ENCODE results near the gene RBM6.

- no peak for TF ChIP-seq CTCF (conservative IDR thresholded peaks at IDR 0.05; ENCODE audit: low read depth in 2 of 2)
- TF ChIP-seq EZH2 (IDR thresholded peaks at IDR 0.05; ENCODE audit: low read depth, unreplicated experiment), result no peak
- TF ChIP-seq NANOG (IDR thresholded peaks at IDR 0.05; ENCODE audit: borderline replicate concordance), result no peak
- TF ChIP-seq, protein P1, sequence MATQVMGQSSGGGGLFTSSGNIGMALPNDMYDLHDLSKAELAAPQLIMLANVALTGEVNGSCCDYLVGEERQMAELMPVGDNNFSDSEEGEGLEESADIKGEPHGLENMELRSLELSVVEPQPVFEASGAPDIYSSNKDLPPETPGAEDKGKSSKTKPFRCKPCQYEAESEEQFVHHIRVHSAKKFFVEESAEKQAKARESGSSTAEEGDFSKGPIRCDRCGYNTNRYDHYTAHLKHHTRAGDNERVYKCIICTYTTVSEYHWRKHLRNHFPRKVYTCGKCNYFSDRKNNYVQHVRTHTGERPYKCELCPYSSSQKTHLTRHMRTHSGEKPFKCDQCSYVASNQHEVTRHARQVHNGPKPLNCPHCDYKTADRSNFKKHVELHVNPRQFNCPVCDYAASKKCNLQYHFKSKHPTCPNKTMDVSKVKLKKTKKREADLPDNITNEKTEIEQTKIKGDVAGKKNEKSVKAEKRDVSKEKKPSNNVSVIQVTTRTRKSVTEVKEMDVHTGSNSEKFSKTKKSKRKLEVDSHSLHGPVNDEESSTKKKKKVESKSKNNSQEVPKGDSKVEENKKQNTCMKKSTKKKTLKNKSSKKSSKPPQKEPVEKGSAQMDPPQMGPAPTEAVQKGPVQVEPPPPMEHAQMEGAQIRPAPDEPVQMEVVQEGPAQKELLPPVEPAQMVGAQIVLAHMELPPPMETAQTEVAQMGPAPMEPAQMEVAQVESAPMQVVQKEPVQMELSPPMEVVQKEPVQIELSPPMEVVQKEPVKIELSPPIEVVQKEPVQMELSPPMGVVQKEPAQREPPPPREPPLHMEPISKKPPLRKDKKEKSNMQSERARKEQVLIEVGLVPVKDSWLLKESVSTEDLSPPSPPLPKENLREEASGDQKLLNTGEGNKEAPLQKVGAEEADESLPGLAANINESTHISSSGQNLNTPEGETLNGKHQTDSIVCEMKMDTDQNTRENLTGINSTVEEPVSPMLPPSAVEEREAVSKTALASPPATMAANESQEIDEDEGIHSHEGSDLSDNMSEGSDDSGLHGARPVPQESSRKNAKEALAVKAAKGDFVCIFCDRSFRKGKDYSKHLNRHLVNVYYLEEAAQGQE (IDR thresholded peaks at IDR 0.05; ENCODE audit: unreplicated experiment), result no peak
Observed at GRCh38 chr3:49896345-49896744, 43.6 kb upstream of the RBM6 start.

Measured in GM23338 (cell line).